Left colon (tissue), 2 donors: ENCODE results near the gene POLE. TPM values are rescaled to one million over a fixed set of nuclear protein-coding genes. Genes with fewer than 3 reads are reported as not detected.

Source experiments
- ATAC-seq: fragments of 200-7000 bp; cut with Tn5 transposase; one replicate; pipeline ENCODE4 v1.9.1; 2020; ENCODE audit warnings: mild to moderate bottlenecking, moderate library complexity
- DNase-seq, 2 donors: peaks; one replicate each; pipeline ENCODE4 v3.0.0-alpha.2; 2020
- intact Hi-C, 2 donors: fragments of 100-400 bp; cut with DNase I in 1 of 2; cut with micrococcal nuclease in 1 of 2; formaldehyde crosslinking; loops; one replicate each; pipeline versions ENCODE4 v1.11.2 to v1.14.0; 2022; cut with DNase I, micrococcal nuclease
- total RNA-seq, 2 donors: library from RNA; stranded (reverse); fragmentation: NEBNext Ultra II Directional; extraction: Animal tissue kit (Norgen Biotek cat#: 25700); gene quantifications; one replicate each; pipeline ENCODE4 v1.2.1, GENCODE V29; 2021
- donor health status: DM: no; HTN: no; CAD: no.
- donor health status: DM: yes; HTN: yes; CAD: no.

POLE gene
- total RNA-seq, 2 donors from 2014 or later = 38.3 to 57.6 TPM

GRCh38 chr12:132638541-132639408 lies 48.4 kb downstream of the POLE start:
- intact Hi-C loops = no loop called here
- ATAC-seq (peak; percentile 78), DNase-seq (peak in 1 of 2 donors; percentile 39)

GRCh38 chr12:132637811-132638210 lies 49.3 kb downstream of the POLE start:
- DNase-seq (no peak), ATAC-seq (no peak)
- intact Hi-C loops = no loop called here

- no peak for DNase-seq
- ATAC-seq = no peak
- intact Hi-C loops = no loop called here
Measured at GRCh38 chr12:132635076-132635955, 51.8 kb downstream of the POLE start.

DNA sequence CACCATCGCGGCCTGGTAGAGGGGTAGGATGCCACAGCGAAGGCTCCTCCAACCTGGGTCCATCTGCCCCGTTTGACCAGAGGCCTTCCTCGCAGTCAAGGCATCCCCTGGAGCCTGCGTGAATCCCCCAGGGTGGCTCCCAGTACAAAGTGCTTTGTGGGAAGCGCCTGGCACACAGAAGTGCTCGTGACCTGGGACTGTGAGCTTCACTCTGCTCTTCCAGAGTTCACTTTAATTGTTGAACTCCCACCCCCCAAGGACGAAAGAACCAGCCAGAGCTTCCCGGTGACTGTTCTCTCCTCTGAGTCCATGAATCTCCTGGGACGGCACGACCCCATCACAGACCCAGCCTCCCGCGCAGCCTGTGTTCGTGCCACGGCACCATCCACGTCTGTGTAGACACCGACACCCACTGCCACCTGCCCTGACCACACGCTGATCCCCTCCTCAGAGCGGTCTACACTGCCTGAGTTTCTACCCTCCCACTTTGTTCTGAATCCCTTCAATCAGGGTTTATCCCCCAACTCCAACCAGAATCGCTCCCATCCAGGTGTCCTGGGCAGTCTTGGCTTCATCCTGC lies 52.6 kb downstream of the POLE start:
- DNase-seq (no peak), ATAC-seq (no peak)
- intact Hi-C loops = no loop called here

DNA sequence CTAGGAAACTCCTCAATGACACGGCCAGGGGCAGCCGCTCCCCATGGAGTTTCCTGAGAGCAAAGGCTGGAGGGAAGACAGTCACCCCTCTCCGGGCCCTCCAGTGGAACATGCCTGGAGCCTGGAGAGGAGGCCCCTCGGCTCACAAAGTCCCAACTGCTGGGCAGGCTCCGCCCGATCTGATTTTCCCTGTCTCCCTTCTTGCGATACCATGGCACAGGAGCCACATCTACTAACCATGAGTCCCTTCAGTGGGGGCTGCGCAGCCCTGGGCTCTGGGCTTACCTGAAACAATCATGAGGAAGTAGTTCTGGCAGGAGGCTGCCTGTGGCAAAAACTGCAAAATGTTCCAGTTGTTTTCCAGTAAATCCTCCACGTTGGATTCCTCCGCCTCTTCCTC lies 53.2 kb downstream of the POLE start:
- no peak for ATAC-seq
- no peak for DNase-seq
- intact Hi-C loops = no loop called here

GRCh38 chr12:132633398-132633797 lies 53.7 kb downstream of the POLE start:
- DNase-seq (no peak), ATAC-seq (no peak)
- intact Hi-C loops = no loop called here

DNA sequence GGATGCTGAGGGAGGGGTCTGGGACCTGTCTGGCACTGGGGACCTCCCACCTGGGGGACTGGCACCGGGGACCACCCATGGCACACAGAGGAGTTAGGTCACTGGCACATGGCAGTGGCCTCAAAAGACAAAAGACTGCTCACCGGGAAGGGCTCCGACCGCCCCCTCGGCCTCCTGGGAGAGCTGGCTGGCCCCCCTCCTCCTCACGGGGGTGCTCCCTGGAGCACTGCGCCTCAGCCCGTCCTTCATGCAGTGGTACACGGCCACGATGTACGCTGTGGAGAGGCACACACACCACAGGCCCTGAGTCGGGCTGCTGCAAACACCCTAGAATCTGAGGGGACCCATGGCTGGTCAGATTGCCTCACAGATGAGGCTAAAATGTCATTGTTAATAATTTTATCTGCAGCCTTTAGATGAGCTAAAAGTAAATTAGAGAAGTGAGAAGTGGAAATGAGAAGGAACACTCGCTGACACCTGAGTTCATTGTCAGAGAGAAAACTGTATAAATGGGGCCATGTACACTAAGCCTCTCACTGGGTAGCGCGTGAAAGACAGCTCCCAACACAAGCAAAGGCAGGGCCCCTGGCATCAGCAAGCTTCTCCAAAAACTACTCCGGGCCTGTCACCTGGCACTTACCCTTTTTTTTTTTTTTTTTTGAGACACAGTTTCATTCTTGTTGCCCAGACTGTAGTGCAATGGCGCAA lies 54.5 kb downstream of the POLE start:
- DNase-seq (no peak), ATAC-seq (no peak)
- intact Hi-C loops = no loop called here

GRCh38 chr12:132631666-132632065 lies 55.5 kb downstream of the POLE start:
- DNase-seq (no peak), ATAC-seq (no peak)
- intact Hi-C loops = no loop called here

GRCh38 chr12:132630672-132631071 lies 56.5 kb downstream of the POLE start:
- ATAC-seq = no peak
- intact Hi-C loops = no loop called here

DNA sequence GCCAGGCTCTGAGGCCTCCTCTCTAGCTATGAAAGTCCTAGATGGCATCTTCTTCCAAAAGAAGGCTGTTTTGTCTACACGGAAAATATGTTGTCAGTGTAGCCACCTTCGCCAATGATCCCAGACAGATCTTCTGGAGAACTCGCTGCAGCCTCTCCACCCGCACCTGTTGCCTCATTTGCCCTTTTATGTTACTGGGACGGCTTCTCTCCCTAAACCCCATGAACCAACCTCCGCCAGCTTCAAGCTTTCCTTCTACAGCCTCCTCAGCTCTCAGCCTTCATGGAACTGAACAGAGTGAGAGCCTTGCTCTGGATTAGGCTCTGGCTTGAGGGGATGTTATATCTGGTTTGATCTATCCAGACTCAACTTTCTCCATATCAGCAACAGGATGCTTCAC lies 57.8 kb downstream of the POLE start:
- ATAC-seq (no peak), DNase-seq (no peak)
- intact Hi-C loops = no loop called here

More at GRCh38 chr12:132630672-132631071, 56.5 kb downstream of the POLE start:
- DNase-seq = no peak

- no peak for ATAC-seq
- intact Hi-C loops = no loop called here
Measured at GRCh38 chr12:132625731-132626430, 61.3 kb downstream of the POLE start.

DNA sequence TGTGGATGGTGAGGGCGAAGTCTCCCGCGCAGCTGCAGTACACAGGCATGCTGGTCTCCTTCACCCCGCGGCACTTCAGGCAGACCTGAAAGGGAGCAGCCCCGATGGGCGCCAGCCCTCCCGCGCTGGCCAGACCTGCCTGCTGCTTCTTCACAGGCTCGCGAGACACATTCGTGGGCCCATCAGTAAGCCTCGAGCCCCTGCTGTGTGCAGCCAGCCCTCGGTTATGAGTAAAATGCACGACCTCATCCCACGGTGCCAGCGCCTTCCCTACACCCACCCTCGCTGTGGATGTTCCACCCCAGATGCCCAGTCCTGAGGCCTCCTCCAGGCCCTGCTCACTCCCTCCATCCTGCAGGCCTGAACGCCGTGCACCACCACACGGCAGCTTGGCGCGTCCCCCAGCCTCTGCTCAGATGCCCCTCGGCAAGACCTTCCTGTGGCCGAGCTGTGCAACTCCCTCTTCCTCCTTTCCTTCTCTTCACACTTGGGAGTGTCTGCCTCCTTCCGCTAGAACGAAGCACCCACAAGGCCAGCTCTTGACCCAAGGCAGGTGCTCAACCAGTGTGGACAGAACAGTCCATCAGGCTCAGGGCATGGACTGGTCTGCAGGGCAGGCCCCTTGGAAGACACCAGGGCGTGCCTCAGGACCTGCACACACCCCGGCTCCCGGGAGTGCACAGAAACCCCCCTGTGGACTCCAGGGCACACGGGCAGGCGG lies 62.1 kb downstream of the POLE start:
- ATAC-seq (no peak), DNase-seq (no peak)
- intact Hi-C loops = no loop called here

More at GRCh38 chr12:132625731-132626430, 61.3 kb downstream of the POLE start:
- no peak for DNase-seq

DNA sequence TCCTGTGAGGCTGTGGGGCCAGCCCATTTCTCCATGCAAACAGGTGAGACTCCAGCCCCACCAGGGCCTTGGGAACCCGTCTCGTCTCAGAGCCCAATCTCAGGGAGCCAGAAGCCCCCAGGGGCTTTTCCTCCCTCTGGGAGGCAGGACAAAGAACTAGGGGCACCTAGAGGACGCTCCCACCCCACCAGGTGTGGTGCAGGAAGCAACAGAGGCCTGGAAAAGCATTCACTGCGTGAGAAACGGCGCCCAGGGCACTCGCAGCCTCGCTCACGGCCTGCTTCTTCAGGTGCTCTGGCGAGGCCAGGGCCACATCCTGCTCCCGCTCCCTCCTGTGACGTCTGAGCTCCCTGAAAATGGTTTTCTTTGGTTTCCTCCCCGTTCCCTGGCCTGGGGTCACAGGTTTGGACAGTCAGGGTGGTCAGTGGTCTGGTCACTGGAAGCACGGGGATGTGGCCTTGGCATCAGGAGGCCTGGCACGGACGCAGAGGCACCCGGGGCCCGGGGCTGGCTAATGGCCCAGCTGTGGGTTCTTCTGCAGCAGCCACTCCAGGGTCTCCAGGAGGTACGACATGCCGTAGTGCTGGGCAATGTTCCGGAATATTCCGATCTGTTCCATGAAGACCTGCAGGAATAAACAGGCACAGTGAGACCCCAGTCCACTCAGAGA lies 62.8 kb downstream of the POLE start:
- DNase-seq (no peak), ATAC-seq (no peak)
- intact Hi-C loops = no loop called here

- no peak for DNase-seq
- intact Hi-C loops = no loop called here
- no peak for ATAC-seq
Measured at GRCh38 chr12:132623072-132623869, 63.9 kb downstream of the POLE start.

DNA sequence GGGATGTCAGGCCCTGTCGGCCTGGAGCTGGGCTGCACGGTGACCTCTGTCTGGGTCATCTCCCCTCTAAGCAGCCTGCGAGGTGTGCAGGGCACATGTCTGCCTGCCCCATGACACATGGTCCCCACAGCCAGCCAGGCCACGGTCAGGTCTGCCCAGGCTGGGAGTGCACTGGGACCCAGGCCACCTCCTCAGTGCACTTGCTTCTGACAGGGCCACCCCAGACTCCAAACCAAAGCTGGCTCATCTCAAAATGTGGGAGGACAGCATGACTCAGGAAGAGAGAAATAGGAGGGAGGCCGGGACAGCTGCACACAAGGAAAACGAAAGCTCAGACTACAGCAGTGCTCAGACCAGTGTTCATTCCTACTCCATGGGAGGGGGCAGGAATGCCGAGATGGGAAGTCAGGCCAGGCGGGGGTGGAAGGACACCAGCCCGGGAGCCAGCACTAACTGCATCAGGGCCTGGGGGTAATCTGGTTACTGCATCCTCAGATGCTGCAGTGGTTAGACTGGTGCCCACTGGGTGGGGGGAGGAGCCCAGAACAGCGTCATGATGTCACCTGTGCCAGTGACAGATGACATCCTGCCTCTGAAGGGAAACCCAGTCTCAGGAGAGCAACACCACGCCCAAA lies 64.6 kb downstream of the POLE start:
- intact Hi-C loops = no loop called here
- peak; percentile 49 for ATAC-seq
- DNase-seq = no peak
